Brain pericyte (primary cell): ENCODE data around the gene SEBOX.

Source experiments
- DNase-seq: peaks from one replicate; pipeline ENCODE4 v3.0.0-alpha.2; 2012; ENCODE audit warnings: low read depth, low spot score

Gene SEBOX

GRCh38 chr17:28394337-28395116 lies 29.5 kb upstream of the SEBOX start:
- no peak for DNase-seq

DNA sequence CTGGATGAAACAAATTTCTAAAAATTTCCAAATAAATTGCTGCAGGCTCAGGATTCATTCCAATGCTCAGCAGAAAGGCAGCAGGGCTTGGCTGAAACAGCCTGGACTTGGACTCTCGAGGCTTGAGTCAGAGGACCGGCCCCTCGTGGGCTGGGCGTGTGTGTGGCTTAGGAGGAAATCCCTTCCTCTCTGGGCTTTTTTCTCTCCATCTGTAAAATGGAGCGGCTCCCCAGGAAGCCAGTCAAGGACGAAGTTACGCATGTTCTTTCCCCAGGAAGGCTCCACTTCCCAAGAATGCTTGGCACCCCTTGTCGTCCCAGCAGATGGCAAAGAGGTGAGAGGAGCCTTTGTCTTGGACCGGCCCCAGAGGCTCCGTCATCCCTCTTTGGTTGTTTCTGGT lies 27.5 kb upstream of the SEBOX start:
- no peak for DNase-seq

DNA sequence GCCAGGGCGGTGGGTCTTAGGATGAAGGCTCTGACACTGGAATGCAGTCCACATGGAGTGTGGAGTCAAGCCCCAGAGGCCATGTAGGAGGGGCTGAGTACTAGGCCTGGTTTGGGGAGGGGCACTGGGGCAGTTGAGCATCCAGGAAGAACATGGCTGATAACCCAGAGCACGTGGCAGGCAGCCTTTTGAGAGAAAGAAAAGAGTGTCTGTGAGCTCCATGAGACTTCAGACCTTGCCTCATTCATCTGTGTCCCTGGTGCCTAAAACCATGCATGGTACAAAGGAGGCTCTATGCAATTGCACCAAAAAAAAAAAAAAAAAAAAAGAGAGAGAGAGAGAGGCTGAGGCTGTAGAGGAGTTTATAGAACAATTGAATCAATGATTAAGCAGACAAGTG lies 26.4 kb upstream of the SEBOX start:
- no peak for DNase-seq

DNA sequence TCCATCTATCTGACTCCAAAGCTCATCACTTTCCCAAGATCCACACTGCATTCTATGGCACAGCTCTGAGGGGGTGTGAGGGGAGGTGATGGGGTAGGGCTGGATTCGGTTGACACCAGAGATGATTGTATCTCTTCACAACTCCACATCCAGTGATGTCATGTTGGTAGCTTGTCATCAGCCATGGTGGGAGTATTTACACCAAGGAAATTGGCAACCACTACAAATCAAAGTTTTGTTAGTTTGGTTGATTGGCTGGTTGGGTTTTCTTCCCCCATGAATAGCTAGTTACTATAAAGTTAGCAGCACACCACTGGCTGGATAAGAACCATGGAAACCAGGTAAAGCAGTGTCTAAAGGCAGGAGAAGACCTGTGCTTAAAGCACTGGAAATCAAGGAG lies 26.0 kb upstream of the SEBOX start:
- DNase-seq, result no peak

- no peak for DNase-seq
These were observed 25.6 kb upstream of the SEBOX start for GRCh38 chr17:28390563-28390962.

GRCh38 chr17:28390141-28390540 lies 25.1 kb upstream of the SEBOX start:
- no peak for DNase-seq

- no peak for DNase-seq
These were observed 23.1 kb upstream of the SEBOX start for GRCh38 chr17:28388106-28388505.

DNA sequence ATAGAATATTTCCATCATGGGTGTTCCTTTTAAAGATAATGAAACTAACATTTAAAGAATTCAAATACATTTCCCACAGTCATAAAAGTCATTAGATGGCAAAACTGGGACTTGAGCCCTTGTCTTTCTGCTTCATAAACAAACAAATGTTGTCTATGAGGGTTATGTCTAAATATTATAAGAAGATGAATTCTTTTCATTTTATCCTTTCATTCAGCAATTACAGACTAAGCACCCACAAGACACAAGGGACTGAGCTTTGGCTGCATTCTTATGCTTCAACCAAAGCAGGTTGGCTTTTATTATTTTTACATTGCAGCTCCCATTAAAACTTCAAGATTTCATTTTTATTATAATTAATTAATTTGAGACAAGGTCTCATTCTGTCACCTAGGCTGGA lies 21.4 kb upstream of the SEBOX start:
- no peak for DNase-seq

- no peak for DNase-seq
These were observed 20.4 kb upstream of the SEBOX start for GRCh38 chr17:28385406-28385805.

DNA sequence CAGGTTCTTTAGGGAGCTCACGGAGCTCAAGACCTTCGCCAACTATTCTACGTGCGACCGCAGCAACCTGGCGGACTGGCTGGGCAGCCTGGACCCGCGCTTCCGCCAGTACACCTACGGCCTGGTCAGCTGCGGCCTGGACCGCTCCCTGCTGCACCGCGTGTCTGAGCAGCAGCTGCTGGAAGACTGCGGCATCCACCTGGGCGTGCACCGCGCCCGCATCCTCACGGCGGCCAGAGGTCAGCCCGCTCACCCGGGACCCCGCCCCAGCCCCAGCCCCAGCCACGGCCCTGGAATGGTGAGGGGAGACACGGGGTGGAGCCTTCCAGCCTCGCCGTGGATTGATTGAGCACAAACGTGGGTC lies 20.0 kb upstream of the SEBOX start:
- no peak for DNase-seq

- DNase-seq, result no peak
These were observed 19.5 kb upstream of the SEBOX start for GRCh38 chr17:28384281-28385036.

- no peak for DNase-seq
These were observed 16.3 kb upstream of the SEBOX start for GRCh38 chr17:28381141-28381825.

DNA sequence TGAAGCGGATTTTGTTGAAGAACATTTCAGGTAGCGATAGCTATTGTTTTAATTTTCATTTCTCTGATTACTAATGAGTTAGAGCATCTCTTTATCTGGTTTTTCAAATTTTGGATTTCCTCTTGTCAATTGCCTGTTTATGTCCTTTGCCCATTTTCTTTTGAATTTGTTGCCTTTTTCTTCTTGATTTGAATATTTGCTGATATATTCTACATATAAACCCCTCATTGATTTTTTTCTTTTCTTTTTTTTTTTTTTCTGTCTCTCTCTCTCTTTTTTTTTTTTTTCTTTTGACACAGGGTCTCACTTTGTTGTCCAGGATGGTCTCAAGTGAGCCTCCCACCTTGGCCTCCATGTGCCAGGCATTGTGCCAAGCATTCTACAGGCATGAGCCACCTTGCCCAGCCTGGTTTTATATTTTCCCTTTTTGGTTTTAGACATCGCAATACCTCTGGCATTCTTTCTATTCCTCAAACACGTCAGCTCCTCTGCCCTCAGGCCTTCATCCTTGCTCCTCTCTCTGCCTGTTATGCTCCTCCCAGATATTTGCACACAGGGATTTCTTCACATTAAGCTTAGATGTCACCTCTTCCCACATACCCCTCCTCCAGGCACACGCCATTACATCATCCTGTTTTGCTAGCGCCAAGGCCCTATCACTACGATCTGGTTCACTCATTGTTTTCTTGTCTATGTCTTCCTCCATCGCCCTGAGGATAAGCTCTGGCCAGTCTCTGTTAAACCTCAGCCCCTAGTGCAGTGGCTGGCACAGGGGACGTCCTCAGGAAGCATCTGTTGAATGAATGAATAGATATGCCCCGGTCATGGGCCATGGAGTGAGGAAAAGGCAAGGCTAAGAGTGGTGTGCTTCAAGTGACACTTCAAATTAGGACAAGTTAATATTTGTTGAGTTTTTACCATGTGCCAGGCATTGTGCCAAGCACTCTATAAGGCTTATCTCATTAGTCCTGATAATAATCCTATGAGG lies 15.1 kb upstream of the SEBOX start:
- no peak for DNase-seq

DNA sequence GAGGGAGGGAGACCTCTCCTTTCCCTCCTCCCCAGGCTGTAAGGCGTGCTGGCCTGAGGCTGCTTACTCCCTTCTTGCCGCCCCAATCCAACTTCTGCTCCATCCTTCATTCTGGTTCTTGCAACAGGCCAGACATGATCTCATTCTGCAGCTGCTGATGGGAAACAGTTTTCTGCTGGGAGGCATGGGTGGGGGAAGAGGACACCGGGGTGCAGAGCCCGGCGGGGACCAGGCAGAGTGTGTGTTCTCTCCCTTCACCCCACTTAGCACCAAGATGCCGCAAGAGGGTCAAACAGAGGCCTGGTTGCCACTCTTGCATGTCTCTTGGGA lies 7.9 kb upstream of the SEBOX start:
- no peak for DNase-seq

GRCh38 chr17:28372203-28372944 lies 7.4 kb upstream of the SEBOX start:
- no peak for DNase-seq

DNA sequence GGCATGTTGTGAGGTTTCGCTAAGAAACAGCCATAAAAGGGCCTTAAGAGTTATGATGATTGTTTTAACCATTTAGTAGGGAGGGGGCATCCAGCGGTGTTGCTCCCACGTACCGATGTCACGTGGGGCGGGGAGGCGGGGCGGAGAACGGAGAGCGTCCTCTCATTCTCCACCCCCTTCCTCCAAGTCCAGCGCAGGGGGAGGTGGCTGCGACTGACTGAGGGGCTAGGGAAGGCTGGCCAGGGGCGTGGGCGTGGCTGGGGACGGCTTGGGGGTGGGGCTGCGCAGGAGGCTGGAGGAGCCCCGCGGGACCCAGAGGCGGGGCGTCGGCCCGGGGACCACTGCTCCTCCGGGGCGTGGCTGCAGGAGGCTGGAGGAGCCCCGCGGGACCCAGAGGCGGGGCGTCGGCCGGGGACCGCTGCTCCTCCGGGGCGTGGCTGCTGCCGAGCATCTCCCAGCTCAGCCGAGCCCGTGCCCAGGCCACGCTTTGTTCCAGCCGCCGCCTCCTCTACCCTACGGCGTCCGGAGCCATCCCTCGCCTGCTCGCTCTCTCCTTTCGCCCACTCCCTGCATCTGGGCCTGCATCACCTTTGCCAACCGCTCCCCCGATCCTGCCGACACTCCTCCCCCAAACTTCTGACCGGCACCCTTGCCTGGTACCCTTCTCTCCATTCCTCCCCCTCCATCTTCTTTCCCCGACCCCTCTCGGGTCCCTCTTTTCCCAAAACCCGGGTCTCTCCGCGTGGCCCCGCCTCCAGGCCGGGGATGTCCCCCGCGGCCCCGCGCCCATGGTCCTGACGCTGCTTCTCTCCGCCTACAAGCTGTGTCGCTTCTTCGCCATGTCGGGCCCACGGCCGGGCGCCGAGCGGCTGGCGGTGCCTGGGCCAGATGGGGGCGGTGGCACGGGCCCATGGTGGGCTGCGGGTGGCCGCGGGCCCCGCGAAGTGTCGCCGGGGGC lies 6.5 kb upstream of the SEBOX start, which contains the start of gene SARM1:
SARM1 (plus strand) TSS at position 450 of the 958 bp plus-strand sequence; CDS start at position 789, 339 bp downstream.
- DNase-seq, result peak; percentile 60

DNA sequence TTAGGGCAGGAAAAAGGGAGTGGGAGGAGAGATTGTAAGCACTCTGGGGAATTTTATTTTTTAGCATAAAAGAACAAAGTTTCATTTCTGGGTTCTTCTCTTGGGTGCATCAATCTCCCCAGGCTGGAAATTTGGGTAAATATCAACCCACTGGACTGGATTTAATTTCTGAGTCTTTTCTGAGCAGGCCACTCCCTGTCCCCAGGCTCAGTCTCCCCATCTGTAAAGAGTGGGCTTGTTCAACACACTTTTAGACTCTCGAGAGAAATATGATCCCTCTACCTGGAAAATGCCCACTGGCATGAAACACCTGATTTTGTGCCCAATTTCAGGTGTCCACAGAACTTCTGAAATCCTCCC lies 5.7 kb upstream of the SEBOX start:
- no peak for DNase-seq

GRCh38 chr17:28370035-28370743 lies 5.2 kb upstream of the SEBOX start, which contains the start of gene VTN:
Gene VTN, minus strand, starts transcription at chr17:28370307. Its CDS starts 104 bp downstream, at chr17:28370203.
- no peak for DNase-seq

GRCh38 chr17:28369684-28370034 lies 4.7 kb upstream of the SEBOX start:
- no peak for DNase-seq
